ENCODE measurements around the gene URB2. TPM values are rescaled to one million over a fixed set of nuclear protein-coding genes. Genes with fewer than 3 reads are reported as not detected.

URB2 gene
- total and polyA plus RNA-seq, 2 of the 13 experiments (the other 11 are each of a cell fraction or from before 2014, with no cell fraction given), result 4.0 to 17.6 TPM

DNA sequence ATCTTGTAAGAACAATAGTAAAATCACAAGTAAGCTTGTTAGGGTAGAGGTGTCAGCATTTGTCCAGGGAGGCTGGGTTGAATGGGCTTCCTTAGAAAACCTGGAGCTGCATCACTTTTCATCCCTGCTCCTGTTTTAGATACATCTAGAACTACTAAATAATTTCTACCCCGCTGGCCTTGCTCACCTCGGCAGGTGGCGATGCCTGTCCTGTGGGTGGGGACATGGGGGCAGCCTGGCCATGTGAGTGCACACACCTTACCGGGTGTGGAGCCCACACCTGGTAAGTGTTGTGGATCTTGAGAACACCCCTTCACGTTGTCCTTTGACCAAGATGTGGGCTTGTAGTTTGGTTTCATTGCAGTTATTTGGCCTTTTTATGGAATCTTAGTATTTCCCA, 29.7 kb downstream of the URB2 start:
- no peak overlapping the region for H3K9ac ChIP-seq (ENCODE audit: insufficient read depth, low read depth, low read length)
- H3K4me2 ChIP-seq (ENCODE audit: low read depth, low read length), result no peak overlapping the region
- no peak overlapping the region for H2AFZ ChIP-seq (ENCODE audit: low read length)
- no peak for FAIRE-seq
- no peak overlapping the region for H3K4me3 ChIP-seq (replicated peaks in 1 of 3; ENCODE audit: insufficient read depth in 1 of 3, low read depth in 2 of 3, low read length in 3 of 3)
- H3K27me3 ChIP-seq (ENCODE audit: control insufficient read depth in 1 of 2, insufficient read depth in 2 of 2, low read length in 2 of 2), result no peaks in the 10 kb centered on the region
- BruUV-seq (replicated peaks), result no TSS peak
- ChIA-PET CTCF (ENCODE audit: low intra/inter-chr PET ratio, low total read pairs) (no interaction called here), POLR2A (no interaction called here)
- TF ChIP-seq ZNF383 (CRISPR knock-in tag; IDR thresholded peaks at IDR 0.05; ENCODE audit: borderline replicate concordance) (no peak), ZNF460 (CRISPR knock-in tag; IDR thresholded peaks at IDR 0.05; ENCODE audit: borderline replicate concordance) (no peak), U2AF2 (IDR thresholded peaks at IDR 0.05; ENCODE audit: low read depth, low read length) (no peak), ZNF550 (CRISPR knock-in tag; IDR thresholded peaks at IDR 0.05; ENCODE audit: borderline replicate concordance) (no peak), SMAD9 (CRISPR knock-in tag; IDR thresholded peaks at IDR 0.05) (no peak), ZNF546 (CRISPR knock-in tag; conservative IDR thresholded peaks at IDR 0.05) (no peak), ZNF543 (CRISPR knock-in tag; IDR thresholded peaks at IDR 0.05) (no peak), ATM (IDR thresholded peaks at IDR 0.05; ENCODE audit: borderline replicate concordance) (no peak), ZFP41 (CRISPR knock-in tag; IDR thresholded peaks at IDR 0.05; ENCODE audit: borderline replicate concordance) (no peak), SMYD3 (CRISPR knock-in tag; IDR thresholded peaks at IDR 0.05) (no peak), IRF2 (CRISPR knock-in tag; IDR thresholded peaks at IDR 0.05) (no peak), PRMT3 (CRISPR knock-in tag; IDR thresholded peaks at IDR 0.05; ENCODE audit: borderline replicate concordance, low read depth) (no peak), ZNF530 (CRISPR knock-in tag; IDR thresholded peaks at IDR 0.05; ENCODE audit: low read depth) (no peak), HNRNPH1 (optimal IDR thresholded peaks at IDR 0.05; ENCODE audit: low read depth, low read length) (no peak), NR2F2 (IDR thresholded peaks at IDR 0.05; ENCODE audit: borderline replicate concordance, low read depth) (no peak), PITX1 (CRISPR knock-in tag; IDR thresholded peaks at IDR 0.05) (no peak)
- TF ChIP-seq, protein P1, sequence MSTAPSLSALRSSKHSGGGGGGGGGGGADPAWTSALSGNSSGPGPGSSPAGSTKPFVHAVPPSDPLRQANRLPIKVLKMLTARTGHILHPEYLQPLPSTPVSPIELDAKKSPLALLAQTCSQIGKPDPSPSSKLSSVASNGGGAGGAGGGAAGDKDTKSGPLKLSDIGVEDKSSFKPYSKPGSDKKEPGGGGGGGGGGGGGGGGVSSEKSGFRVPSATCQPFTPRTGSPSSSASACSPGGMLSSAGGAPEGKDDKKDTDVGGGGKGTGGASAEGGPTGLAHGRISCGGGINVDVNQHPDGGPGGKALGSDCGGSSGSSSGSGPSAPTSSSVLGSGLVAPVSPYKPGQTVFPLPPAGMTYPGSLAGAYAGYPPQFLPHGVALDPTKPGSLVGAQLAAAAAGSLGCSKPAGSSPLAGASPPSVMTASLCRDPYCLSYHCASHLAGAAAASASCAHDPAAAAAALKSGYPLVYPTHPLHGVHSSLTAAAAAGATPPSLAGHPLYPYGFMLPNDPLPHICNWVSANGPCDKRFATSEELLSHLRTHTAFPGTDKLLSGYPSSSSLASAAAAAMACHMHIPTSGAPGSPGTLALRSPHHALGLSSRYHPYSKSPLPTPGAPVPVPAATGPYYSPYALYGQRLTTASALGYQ (CRISPR knock-in tag; IDR thresholded peaks at IDR 0.05), result no peak
- TF ChIP-seq, protein P2, sequence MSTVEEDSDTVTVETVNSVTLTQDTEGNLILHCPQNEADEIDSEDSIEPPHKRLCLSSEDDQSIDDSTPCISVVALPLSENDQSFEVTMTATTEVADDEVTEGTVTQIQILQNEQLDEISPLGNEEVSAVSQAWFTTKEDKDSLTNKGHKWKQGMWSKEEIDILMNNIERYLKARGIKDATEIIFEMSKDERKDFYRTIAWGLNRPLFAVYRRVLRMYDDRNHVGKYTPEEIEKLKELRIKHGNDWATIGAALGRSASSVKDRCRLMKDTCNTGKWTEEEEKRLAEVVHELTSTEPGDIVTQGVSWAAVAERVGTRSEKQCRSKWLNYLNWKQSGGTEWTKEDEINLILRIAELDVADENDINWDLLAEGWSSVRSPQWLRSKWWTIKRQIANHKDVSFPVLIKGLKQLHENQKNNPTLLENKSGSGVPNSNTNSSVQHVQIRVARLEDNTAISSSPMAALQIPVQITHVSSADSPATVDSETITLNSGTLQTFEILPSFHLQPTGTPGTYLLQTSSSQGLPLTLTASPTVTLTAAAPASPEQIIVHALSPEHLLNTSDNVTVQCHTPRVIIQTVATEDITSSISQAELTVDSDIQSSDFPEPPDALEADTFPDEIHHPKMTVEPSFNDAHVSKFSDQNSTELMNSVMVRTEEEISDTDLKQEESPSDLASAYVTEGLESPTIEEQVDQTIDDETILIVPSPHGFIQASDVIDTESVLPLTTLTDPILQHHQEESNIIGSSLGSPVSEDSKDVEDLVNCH (CRISPR knock-in tag; IDR thresholded peaks at IDR 0.05), result no peak
- TF ChIP-seq, protein P3, sequence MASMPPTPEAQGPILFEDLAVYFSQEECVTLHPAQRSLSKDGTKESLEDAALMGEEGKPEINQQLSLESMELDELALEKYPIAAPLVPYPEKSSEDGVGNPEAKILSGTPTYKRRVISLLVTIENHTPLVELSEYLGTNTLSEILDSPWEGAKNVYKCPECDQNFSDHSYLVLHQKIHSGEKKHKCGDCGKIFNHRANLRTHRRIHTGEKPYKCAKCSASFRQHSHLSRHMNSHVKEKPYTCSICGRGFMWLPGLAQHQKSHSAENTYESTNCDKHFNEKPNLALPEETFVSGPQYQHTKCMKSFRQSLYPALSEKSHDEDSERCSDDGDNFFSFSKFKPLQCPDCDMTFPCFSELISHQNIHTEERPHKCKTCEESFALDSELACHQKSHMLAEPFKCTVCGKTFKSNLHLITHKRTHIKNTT (CRISPR knock-in tag; IDR thresholded peaks at IDR 0.05), result no peak
- WGBS (ENCODE audit: low lambda C conversion rate), result 96% methylated on average over 3 of the region's 5 CpGs
- H3K79me2 ChIP-seq (ENCODE audit: insufficient read depth, low read length), result no peaks in the 10 kb centered on the region
- H4K20me1 ChIP-seq (ENCODE audit: insufficient read depth, low read length), result no peaks in the 10 kb centered on the region
- no peaks in the 10 kb centered on the region for H3K4me1 ChIP-seq (ENCODE audit: insufficient read depth, low read length)
- peaks cover 21 to 72% of the 10 kb centered on the region in 2 experiments for H3K36me3 ChIP-seq (replicated peaks in 1 of 2; ENCODE audit: control insufficient read depth in 1 of 2, insufficient read depth in 2 of 2, low read length in 2 of 2)
- intact Hi-C loops (cut with micrococcal nuclease; ENCODE audit: unreplicated experiment), result no loop called here
- no peak for DNase-seq (ENCODE audit: low spot score)
- H3K9me3 ChIP-seq (ENCODE audit: low read length), result no peaks in the 10 kb centered on the region
- in situ Hi-C loops (cut with HindIII; ENCODE audit: extremely low pct_ligation_motif_present, low pct_unique_long_range_greater_than_20kb), result no loop called here
- no peak overlapping the region for H3K27ac ChIP-seq (ENCODE audit: extremely low read length, insufficient read depth, low read length)
- ATAC-seq, result no peak
